ENCODE results near the gene HGF.

HGF gene

GRCh38 chr7:81685270-81685868 is 84.5 kb downstream of the HGF start:
- H3K27me3 ChIP-seq (ENCODE audit: insufficient read depth, low read depth, severe bottlenecking), result no peaks in the 10 kb centered on the region
- DNase-seq, result no peak
- no peak overlapping the region for H3K4me3 ChIP-seq (ENCODE audit: low read depth, low read length)
- no peaks in the 10 kb centered on the region for H3K36me3 ChIP-seq
- no peaks in the 10 kb centered on the region for H3K9me3 ChIP-seq (ENCODE audit: severe bottlenecking)
- TF ChIP-seq, protein P1, sequence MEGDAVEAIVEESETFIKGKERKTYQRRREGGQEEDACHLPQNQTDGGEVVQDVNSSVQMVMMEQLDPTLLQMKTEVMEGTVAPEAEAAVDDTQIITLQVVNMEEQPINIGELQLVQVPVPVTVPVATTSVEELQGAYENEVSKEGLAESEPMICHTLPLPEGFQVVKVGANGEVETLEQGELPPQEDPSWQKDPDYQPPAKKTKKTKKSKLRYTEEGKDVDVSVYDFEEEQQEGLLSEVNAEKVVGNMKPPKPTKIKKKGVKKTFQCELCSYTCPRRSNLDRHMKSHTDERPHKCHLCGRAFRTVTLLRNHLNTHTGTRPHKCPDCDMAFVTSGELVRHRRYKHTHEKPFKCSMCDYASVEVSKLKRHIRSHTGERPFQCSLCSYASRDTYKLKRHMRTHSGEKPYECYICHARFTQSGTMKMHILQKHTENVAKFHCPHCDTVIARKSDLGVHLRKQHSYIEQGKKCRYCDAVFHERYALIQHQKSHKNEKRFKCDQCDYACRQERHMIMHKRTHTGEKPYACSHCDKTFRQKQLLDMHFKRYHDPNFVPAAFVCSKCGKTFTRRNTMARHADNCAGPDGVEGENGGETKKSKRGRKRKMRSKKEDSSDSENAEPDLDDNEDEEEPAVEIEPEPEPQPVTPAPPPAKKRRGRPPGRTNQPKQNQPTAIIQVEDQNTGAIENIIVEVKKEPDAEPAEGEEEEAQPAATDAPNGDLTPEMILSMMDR (IDR thresholded peaks at IDR 0.05; ENCODE audit: low read depth, low read length), result no peak
- no peak overlapping the region for H3K27ac ChIP-seq

- Histone ChIP-seq H3K36me3 (no peaks in the 10 kb centered on the region), H3K27ac (no peak overlapping the region), H3K27me3 (ENCODE audit: insufficient read depth, low read depth, severe bottlenecking) (no peaks in the 10 kb centered on the region), H3K4me3 (ENCODE audit: low read depth, low read length) (no peak overlapping the region), H3K9me3 (ENCODE audit: severe bottlenecking) (no peaks in the 10 kb centered on the region)
- TF ChIP-seq, protein P1 (IDR thresholded peaks at IDR 0.05; ENCODE audit: low read depth, low read length), result no peak
- no peak for DNase-seq
Observed at GRCh38 chr7:81684514-81685269, 85.2 kb downstream of the HGF start.

GRCh38 chr7:81684033-81684432 is 85.8 kb downstream of the HGF start:
- no peak overlapping the region for H3K27ac ChIP-seq
- TF ChIP-seq, protein P1 (IDR thresholded peaks at IDR 0.05; ENCODE audit: low read depth, low read length), result no peak
- H3K9me3 ChIP-seq (ENCODE audit: severe bottlenecking), result no peaks in the 10 kb centered on the region
- no peaks in the 10 kb centered on the region for H3K27me3 ChIP-seq (ENCODE audit: insufficient read depth, low read depth, severe bottlenecking)
- no peak for DNase-seq
- no peak overlapping the region for H3K4me3 ChIP-seq (ENCODE audit: low read depth, low read length)
- H3K36me3 ChIP-seq, result no peaks in the 10 kb centered on the region

DNA sequence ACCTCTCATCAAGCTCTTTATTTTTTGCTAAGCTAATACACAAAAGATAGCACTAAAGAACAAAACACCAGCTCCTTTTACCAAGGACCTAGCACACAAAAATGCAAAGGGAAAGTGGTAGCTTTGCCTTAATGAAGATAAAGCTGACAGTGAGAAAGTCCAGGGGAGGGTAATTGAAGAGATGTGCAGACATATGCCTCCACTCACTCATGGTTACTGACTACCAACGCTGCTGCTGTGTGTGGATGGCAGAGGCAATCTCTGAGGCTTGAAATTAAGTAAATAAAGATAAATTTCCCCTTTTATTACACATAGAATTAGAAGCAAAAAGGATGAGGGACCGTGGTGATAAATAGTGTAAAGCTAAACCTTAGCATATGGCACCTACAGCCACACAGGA is 87.0 kb downstream of the HGF start:
- Histone ChIP-seq H3K9me3 (ENCODE audit: severe bottlenecking) (no peaks in the 10 kb centered on the region), H3K27me3 (ENCODE audit: insufficient read depth, low read depth, severe bottlenecking) (no peaks in the 10 kb centered on the region), H3K36me3 (no peaks in the 10 kb centered on the region), H3K27ac (no peak overlapping the region), H3K4me3 (ENCODE audit: low read depth, low read length) (no peak overlapping the region)
- no peak for DNase-seq
- TF ChIP-seq, protein P1 (IDR thresholded peaks at IDR 0.05; ENCODE audit: low read depth, low read length), result no peak

DNA sequence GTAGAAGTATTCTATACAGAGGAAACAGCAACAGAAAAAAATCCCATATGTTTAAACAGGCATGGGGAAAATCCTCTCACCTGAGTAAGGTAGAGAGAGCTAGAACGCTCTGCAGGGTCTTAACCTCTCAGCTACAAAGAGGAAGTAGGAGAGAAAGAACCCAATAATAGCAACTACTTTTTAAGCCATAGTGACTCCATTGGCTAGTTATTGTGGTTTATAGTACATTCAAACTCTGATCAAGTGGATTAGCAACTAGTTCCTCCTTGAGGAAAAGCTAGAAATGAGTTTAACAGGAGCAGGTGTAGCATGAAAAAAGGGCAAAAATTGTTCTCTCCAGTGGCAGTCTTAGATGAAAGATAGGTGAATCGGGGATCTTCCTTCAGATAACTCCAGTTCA is 89.7 kb downstream of the HGF start:
- Histone ChIP-seq H3K36me3 (no peaks in the 10 kb centered on the region), H3K27me3 (ENCODE audit: insufficient read depth, low read depth, severe bottlenecking) (no peaks in the 10 kb centered on the region), H3K4me3 (ENCODE audit: low read depth, low read length) (no peak overlapping the region), H3K9me3 (ENCODE audit: severe bottlenecking) (no peaks in the 10 kb centered on the region), H3K27ac (no peak overlapping the region)
- TF ChIP-seq, protein P1 (IDR thresholded peaks at IDR 0.05; ENCODE audit: low read depth, low read length), result no peak
- no peak for DNase-seq

All from WERI-Rb-1 (cell line).